EL (cell line): ENCODE results near the gene PITPNB.
A peak's percentile ranks its signal among the peaks of the same experiment; 100 is the strongest.

Source experiments
- DNase-seq: peaks from one replicate; pipeline ENCODE4 v3.0.0-alpha.2; 2016

PITPNB gene

GRCh38 chr22:27918341-27919221, 475 bp downstream of the PITPNB start:
- peak; percentile 67 for DNase-seq

GRCh38 chr22:27915986-27916385, 3.1 kb downstream of the PITPNB start:
- DNase-seq, result no peak

- DNase-seq, result no peak
These were observed 5.8 kb downstream of the PITPNB start for GRCh38 chr22:27913162-27913741.

GRCh38 chr22:27912101-27912500, 7.0 kb downstream of the PITPNB start:
- no peak for DNase-seq

- no peak for DNase-seq
These were observed 7.7 kb downstream of the PITPNB start for GRCh38 chr22:27911330-27911729.

- no peak for DNase-seq
These were observed 12.8 kb downstream of the PITPNB start for GRCh38 chr22:27906241-27906640.

GRCh38 chr22:27905653-27906052, 13.4 kb downstream of the PITPNB start:
- no peak for DNase-seq

- no peak for DNase-seq
These were observed 15.1 kb downstream of the PITPNB start for GRCh38 chr22:27903805-27904473.

- no peak for DNase-seq
These were observed 18.9 kb downstream of the PITPNB start for GRCh38 chr22:27900153-27900552.

GRCh38 chr22:27896245-27896644, 22.8 kb downstream of the PITPNB start:
- DNase-seq, result no peak

- DNase-seq, result no peak
These were observed 23.5 kb downstream of the PITPNB start for GRCh38 chr22:27895600-27895999.

- DNase-seq, result no peak
These were observed 26.2 kb downstream of the PITPNB start for GRCh38 chr22:27892811-27893210.

- no peak for DNase-seq
These were observed 27.0 kb downstream of the PITPNB start for GRCh38 chr22:27892064-27892463.

GRCh38 chr22:27888310-27888709, 30.7 kb downstream of the PITPNB start:
- no peak for DNase-seq

- no peak for DNase-seq
These were observed 32.3 kb downstream of the PITPNB start for GRCh38 chr22:27886843-27887151.

- DNase-seq, result peak; percentile 92
These were observed 32.8 kb downstream of the PITPNB start for GRCh38 chr22:27885977-27886842.

- no peak for DNase-seq
These were observed 35.3 kb downstream of the PITPNB start for GRCh38 chr22:27883656-27884350.

- no peak for DNase-seq
These were observed 36.4 kb downstream of the PITPNB start for GRCh38 chr22:27882507-27883290.

- no peak for DNase-seq
These were observed 37.6 kb downstream of the PITPNB start for GRCh38 chr22:27881421-27881820.

- DNase-seq, result peak; percentile 73
These were observed 38.2 kb downstream of the PITPNB start for GRCh38 chr22:27880778-27881394.

- peak; percentile 57 for DNase-seq
These were observed 39.1 kb downstream of the PITPNB start for GRCh38 chr22:27879923-27880322.
